ENCODE data around the gene TBL1X. TPM values are rescaled to one million over a fixed set of nuclear protein-coding genes. Genes with fewer than 3 reads are reported as not detected.

The TBL1X gene
- total and polyA plus RNA-seq, 2 of the 4 experiments (the other 2 are of a cell fraction) = 16.2 to 20.8 TPM

- peak; percentile 27 for ATAC-seq (ENCODE audit: low read depth)
- H3K9me3 ChIP-seq (ENCODE audit: control insufficient read depth, insufficient read depth, low read length) = peaks cover 8% of the 10 kb centered on the region
- H3K27ac ChIP-seq (ENCODE audit: insufficient read depth, low read length) = no peak overlapping the region
- H3K9ac ChIP-seq (ENCODE audit: low read depth, low read length) = peak overlapping the region; percentile 29; the same call in 1 of the 2 replicates
- H3K9me1 ChIP-seq (ENCODE audit: insufficient read depth, low read length) = no peaks in the 10 kb centered on the region
- H4K91ac ChIP-seq (ENCODE audit: insufficient read depth, low read depth, low read length) = no peak overlapping the region
- TF ChIP-seq RFX5 (IDR thresholded peaks at IDR 0.05; ENCODE audit: low read depth, low read length) (no peak), MAFK (IDR thresholded peaks at IDR 0.05; ENCODE audit: low read depth, low read length) (no peak), NFE2L2 (IDR thresholded peaks at IDR 0.05; ENCODE audit: low read depth, low read length) (no peak), MAZ (IDR thresholded peaks at IDR 0.05; ENCODE audit: borderline replicate concordance, low read depth, low read length) (no peak), RAD21 (IDR thresholded peaks at IDR 0.05; ENCODE audit: low read length) (no peak)
- TF ChIP-seq, protein P1, sequence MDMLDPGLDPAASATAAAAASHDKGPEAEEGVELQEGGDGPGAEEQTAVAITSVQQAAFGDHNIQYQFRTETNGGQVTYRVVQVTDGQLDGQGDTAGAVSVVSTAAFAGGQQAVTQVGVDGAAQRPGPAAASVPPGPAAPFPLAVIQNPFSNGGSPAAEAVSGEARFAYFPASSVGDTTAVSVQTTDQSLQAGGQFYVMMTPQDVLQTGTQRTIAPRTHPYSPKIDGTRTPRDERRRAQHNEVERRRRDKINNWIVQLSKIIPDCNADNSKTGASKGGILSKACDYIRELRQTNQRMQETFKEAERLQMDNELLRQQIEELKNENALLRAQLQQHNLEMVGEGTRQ (IDR thresholded peaks at IDR 0.05; ENCODE audit: low read depth, low read length) = no peak
- H3K18ac ChIP-seq (ENCODE audit: low read depth, low read length) = no peak overlapping the region
- intact Hi-C loops (cut with micrococcal nuclease) = loop anchor here (5.0 kb wide), 1 partner anchor 85 kb away; no protein-coding TSS in a partner anchor
- no peak overlapping the region for H2BK120ac ChIP-seq (ENCODE audit: low read depth, low read length)
- in situ Hi-C loops (cut with MboI; ENCODE audit: low sequenced_read_pairs) = no loop called here
- peak overlapping the region; percentile 87 for H3K4me3 ChIP-seq (ENCODE audit: insufficient read depth, low read depth, low read length)
- no peak overlapping the region for H2BK15ac ChIP-seq (ENCODE audit: low read depth, low read length)
- DNase-seq = no peak
- H2AFZ ChIP-seq (replicated peaks; ENCODE audit: low read length, poor library complexity) = peak overlapping the region; percentile 81
- WGBS, 2 experiments (ENCODE audit: extremely low coverage in 2 of 2, insufficient read length in 1 of 2) = 10% methylated on average over 15 of the region's 45 CpGs; no CpG with 5 or more reads in 1 of the 2 experiments
- H3K14ac ChIP-seq (replicated peaks; ENCODE audit: low read depth, low read length) = no peak overlapping the region
- H4K8ac ChIP-seq (ENCODE audit: low read depth in 2 of 2, low read length in 2 of 2) = no peak overlapping the region
- H3K23ac ChIP-seq (ENCODE audit: low read depth, low read length) = no peak overlapping the region
- BruUV-seq (replicated peaks) = no TSS peak
- H4K5ac ChIP-seq (ENCODE audit: low read depth, low read length) = no peak overlapping the region
- CTCF ChIA-PET = no interaction called here
- no peaks in the 10 kb centered on the region for H3K36me3 ChIP-seq (ENCODE audit: control insufficient read depth, insufficient read depth, low read length)
- dilution Hi-C loops (cut with HindIII; ENCODE audit: low sequenced_read_pairs, unreplicated experiment) = no loop called here
- H3K4me2 ChIP-seq (ENCODE audit: low read depth, low read length) = peak overlapping the region; percentile 73
- no peak overlapping the region for H2BK5ac ChIP-seq (ENCODE audit: low read depth, low read length, poor library complexity, severe bottlenecking)
- no peak overlapping the region for H2BK20ac ChIP-seq (ENCODE audit: low read depth, low read length)
- H2AK9ac ChIP-seq (replicated peaks; ENCODE audit: low read depth, low read length, poor library complexity) = no peak overlapping the region
- no peaks in the 10 kb centered on the region for H3K79me1 ChIP-seq (ENCODE audit: low read depth in 1 of 2, low read length in 2 of 2)
- H3K4ac ChIP-seq (ENCODE audit: low read depth, low read length) = no peak overlapping the region
- 0 out of 2 replicates have a peak overlapping the region, but pooled peaks have one; percentile 39 for H2AK5ac ChIP-seq (ENCODE audit: low read depth, low read length)
- H4K20me1 ChIP-seq (ENCODE audit: insufficient read depth, low read length) = no peaks in the 10 kb centered on the region
- H3K56ac ChIP-seq (ENCODE audit: extremely low read depth, insufficient read depth, low read length) = no peak overlapping the region
- peaks cover 19% of the 10 kb centered on the region for H3K27me3 ChIP-seq (ENCODE audit: control insufficient read depth, insufficient read depth, low read length)
- peaks cover 4% of the 10 kb centered on the region; the same call in 1 of the 2 replicates for H3K4me1 ChIP-seq (ENCODE audit: control insufficient read depth, insufficient read depth, low read length)
- POLR2A ChIA-PET (ENCODE audit: unreplicated experiment) = no interaction called here
Measured at GRCh38 chrX:9786798-9787635, 322.2 kb downstream of the TBL1X start.

Measured in IMR-90 (cell line).